Fibroblast of peridontal ligament (primary cell): Measurements from ENCODE around the gene CD320.
"Not testable (repeated sequence)": the region's sequence is repeated elsewhere in the genome, so short reads cannot be mapped to it uniquely, and the experiment has no call there.

Experiments used
- DNase-seq: peaks from one replicate; pipeline ENCODE4 v3.0.0-alpha.2; 2010; ENCODE audit errors: extremely low read depth

Gene CD320

DNA sequence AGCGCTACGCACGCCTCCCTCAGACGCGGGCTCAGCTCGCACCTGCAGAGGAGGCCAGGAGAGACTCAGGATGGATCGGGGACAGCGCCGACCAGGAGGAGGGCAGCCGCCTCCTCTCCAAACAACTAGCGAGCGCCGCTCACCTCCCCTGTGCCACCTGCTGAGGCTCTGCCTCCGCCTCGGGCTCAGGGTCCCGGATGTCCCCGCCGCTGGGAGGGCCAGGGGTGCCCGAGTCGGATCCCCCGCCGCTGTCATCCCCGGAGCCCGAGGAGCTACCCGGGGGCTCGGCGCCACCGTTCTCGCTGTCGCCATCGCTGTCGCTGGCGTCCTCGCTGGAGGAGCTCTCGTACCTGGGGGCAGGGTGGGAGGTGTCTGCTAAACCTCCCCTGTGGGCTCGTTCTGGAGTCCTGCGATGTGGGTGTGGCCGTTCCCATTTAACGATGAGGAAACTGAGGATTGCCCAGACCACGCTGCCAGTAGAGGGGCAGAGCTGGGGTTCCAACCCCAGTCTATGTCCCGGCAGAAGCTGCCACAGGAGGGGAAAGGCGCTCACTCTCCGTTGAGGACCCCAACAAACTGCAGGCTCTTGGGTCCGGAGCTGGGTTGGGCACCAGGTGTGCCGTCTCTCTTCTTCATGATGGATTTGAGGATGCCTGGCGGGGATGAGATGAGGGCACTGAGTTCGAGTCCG is 25.8 kb upstream of the CD320 start:
- DNase-seq, result no peak

DNA sequence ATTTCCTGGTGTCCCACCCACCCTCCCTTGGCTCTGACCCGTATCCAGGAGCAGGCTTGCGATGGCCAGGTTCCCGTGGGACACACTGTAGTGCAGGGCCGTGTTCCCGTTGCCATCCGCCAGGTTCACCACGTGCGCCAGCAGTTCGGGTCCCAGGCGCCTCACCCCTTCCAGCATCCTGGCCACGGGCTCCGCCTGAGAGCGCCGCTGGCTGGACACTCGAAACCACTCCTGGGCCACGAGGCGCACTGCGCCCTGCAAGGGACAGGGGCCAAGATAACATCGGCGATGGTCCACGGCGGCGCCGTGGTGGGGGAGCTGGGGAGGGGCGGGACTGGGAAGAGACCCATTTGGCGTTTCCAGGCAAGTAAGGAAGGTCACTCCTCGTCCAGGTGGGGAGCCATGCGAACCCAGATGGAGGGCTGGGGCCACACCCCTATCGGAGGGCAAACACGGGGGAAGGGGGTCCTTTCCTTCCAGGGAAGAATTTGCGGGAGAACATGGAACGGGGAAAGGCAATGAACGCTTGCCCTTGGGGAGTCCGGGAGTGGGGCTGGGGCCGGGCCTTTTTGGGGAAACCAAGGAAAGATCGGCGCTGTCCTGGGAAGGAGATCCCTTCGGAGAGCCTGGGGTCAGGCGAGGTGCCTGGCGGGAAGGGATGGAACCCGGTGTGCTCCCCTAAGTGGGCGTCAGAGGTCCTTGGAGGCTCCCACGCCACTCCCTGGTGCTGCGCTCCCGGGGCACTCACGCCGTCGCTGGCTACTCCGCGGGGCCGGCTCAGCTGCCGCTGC is 25.0 kb upstream of the CD320 start:
- no peak for DNase-seq

GRCh38 chr19:8331263-8331845 is 23.2 kb upstream of the CD320 start:
- no peak for DNase-seq

GRCh38 chr19:8329996-8330395 is 21.8 kb upstream of the CD320 start:
- DNase-seq, result no peak

DNA sequence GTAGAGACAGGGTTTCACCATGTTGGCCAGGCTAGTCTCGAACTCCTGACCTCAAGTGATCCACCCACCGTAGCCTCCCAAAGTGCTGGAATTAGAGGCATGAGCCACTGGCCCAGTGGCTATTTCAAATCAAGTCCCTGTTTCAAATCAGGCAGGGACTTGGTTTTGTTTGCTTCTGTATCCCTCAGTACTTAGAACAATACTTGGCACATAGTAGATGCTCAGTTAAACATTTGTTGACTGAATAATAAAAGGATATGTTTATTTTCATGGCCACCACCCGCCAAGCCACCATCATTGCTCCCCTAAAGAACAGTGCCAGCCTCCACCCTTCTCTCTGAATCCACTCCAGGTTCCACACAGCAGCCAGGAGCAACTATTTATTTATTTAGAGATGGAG is 17.3 kb upstream of the CD320 start:
- no peak for DNase-seq

GRCh38 chr19:8324186-8325050 is 16.3 kb upstream of the CD320 start:
- DNase-seq, result no peak

DNA sequence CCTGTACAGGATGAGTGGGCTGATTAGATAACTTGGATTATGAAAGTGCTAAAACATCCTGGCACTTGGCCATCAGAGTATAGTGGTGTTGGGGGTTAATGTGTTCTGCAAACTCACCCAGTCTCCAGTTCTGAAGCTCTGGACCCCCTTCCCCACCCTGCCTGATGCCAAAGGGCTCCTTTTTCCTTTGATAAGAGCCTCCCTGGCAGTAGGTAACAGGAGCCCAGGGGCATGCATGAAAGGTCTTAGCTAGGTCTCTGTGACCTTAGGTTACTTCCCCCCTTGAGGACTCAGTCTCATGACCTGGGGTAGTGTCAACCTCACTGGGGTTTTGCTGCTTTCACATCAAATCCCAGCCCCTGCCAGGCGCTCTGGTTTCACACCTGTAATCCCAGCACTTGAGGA is 15.6 kb upstream of the CD320 start:
- DNase-seq, result no peak

GRCh38 chr19:8322638-8322997 is 14.5 kb upstream of the CD320 start:
- DNase-seq, result no peak

- DNase-seq, result peak; percentile 16
These were observed 14.0 kb upstream of the CD320 start for GRCh38 chr19:8321986-8322637.

DNA sequence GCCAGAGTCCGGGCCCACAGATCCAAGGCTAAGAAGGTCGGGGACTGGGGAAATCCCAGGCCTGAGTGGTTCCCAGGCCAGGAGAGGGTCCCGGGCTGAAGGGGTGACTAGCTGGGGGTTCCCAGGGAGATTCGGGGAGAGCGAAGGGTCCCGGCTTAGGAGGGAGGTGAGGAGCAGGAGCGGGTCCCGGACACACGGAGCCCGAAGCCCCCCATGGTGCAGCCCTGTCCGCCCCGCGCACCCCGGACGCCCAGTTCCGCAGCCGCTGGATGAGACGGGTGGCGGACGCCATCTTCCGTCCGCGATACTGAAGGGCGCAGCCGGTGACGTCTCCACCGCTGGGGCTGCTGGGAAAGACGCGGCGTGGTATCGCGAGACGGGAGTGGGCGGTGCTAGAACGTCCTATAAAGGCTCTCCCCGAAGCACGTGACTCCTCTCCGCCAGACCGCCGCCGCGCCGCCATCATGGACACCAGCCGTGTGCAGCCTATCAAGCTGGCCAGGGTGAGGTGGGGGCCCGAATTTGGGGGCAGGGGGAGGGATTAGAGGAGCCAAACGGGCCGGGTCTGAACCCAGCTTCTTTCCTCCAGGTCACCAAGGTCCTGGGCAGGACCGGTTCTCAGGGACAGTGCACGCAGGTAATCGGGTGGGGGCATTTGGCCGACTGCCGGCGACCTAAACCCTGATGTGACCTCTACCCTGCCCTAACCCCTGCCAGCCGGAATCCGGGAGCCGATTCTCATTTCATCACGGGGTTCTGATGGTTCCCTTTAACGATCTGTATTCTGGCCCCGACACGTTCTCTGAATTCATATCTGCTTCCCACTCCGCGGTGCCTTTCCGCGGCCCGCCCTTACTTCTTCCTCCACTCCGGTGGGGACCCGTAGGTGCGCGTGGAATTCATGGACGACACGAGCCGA is 13.2 kb upstream of the CD320 start, which contains the start of the genes NDUFA7 and RPS28:
Gene NDUFA7 (minus strand): TSS at position 309 of the 919 bp plus-strand sequence. CDS start 17 bp downstream, at position 292.
Gene RPS28 (plus strand): TSS at position 430 of the 919 bp plus-strand sequence. CDS start 35 bp downstream, at position 465.
- peak; percentile 96 for DNase-seq

GRCh38 chr19:8320564-8321066 is 12.5 kb upstream of the CD320 start:
- no peak for DNase-seq

DNA sequence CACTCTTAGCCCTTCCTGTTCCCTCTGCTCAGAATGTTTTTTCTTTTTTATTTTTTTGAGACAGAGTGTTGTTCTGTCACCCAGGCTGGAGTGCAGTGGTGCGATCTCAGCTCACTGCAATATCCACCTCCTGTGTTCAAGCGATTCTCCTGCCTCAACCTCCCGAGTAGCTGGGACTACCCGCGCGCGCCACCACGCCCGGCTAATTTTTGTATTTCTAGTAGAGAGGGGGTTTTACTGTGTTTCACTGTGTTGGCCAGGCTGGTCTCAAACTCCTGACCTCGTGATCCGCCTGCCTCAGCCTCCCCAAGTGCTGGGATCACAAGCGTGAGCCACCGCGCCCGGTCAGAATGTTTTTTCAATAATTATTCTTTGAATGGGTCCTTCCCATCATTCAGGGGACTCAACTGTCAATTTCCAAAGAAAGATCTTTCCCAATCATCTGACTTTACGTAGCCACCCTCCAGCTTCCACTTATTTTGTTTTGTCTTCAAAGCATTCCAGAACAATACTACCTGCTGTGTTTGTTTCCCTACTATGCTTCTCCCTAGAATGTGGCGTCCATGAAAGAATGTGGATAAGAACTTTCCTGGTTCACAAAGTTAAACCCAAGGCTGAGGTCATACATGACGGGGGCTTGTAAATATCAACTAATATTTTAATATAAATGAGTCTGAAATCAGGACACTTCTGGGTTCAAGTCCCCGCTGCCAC is 11.8 kb upstream of the CD320 start:
- no peak for DNase-seq

GRCh38 chr19:8318835-8319234 is 10.7 kb upstream of the CD320 start:
- DNase-seq, result peak; percentile 32

DNA sequence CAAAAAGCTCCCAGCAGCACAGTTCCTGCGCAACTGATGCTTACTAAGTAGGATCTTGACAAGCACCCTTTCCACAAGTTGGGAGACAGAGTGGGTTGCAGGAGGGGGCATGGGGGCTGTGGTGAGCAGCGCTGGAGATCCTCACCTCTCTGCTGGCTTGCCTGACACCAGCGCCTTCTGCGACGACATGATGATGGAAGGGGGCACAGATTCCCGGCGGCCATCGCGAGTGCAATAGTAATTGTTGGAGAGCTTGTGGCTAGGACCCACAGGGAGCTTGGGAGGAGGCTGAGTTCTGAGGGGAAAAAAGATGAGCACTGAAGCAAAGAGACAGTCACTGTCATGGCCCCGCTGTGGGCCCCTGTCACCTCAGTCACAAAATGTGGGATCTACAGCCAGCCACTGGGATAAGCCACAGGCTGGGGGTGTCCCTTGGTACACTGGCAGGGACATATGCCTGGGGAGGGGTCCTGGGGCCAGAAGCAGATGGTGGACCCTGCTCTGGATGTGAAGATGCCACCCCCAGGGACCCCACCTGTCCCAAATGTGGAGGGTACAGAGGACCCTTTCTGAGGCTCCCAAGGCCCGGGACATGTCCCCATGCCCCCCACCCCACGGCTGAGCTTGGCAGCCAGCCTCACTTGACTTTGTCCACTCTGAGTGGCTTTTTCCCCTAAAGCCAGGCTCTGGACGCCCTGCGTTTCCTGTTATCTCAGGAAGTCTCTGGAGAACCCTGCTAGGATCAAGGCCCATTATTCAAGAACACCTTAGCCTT is 8.4 kb upstream of the CD320 start:
- DNase-seq, result no peak

- not testable (repeated sequence) for DNase-seq
These were observed 7.0 kb upstream of the CD320 start for GRCh38 chr19:8314981-8315640.

GRCh38 chr19:8311461-8312260 is 3.5 kb upstream of the CD320 start:
- DNase-seq, result no peak
